Prostate gland (tissue), 2 donors: ENCODE measurements around the gene RIMS1.

ENCODE experiments used
- POLR2A ChIP-seq: fragments of 450-650 bp; IDR thresholded peaks from one replicate; pipeline ENCODE4 v1.6.1; 2016; ENCODE audit warnings: antibody characterized with exemption, mild to moderate bottlenecking
- POLR2AphosphoS5 ChIP-seq: sonication (generic); formaldehyde crosslinking; IDR thresholded peaks from one replicate; pipeline ENCODE4 v1.6.1; 2017; ENCODE audit warnings: antibody characterized with exemption
- TF ChIP-seq, protein P1 (sequence below), 4 experiments: fragments of 200-600 bp in 2 of 4; fragments of 450-650 bp in 2 of 4; sonication (generic) in 2 of 4; IDR thresholded peaks; 1 replicate in 3 of 4; 2 replicates in 1 of 4; pipeline ENCODE4 v1.5.1; 2016 to 2019; ENCODE audit warnings: antibody characterized with exemption in 4 of 4, mild to moderate bottlenecking in 2 of 4, moderate library complexity in 2 of 4

DNA sequence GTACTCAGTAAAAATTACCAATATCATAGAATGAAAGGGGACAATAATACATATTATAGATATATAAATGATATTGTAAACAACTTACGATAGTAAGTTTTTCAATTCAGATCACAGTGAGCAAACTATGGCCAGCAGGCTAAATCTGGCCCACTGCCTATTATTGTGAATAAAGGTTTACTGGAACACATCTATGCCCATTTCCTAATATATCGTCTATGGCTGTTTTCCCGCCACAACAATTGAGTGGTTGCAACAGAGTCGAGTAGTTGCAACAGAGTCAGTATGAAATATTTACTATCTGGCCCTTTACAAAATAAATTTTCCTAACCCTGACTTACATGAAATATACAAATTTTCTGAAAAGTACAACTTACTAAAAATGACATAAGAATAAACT is 438.2 kb downstream of the RIMS1 start:
- TF ChIP-seq, protein P1, sequence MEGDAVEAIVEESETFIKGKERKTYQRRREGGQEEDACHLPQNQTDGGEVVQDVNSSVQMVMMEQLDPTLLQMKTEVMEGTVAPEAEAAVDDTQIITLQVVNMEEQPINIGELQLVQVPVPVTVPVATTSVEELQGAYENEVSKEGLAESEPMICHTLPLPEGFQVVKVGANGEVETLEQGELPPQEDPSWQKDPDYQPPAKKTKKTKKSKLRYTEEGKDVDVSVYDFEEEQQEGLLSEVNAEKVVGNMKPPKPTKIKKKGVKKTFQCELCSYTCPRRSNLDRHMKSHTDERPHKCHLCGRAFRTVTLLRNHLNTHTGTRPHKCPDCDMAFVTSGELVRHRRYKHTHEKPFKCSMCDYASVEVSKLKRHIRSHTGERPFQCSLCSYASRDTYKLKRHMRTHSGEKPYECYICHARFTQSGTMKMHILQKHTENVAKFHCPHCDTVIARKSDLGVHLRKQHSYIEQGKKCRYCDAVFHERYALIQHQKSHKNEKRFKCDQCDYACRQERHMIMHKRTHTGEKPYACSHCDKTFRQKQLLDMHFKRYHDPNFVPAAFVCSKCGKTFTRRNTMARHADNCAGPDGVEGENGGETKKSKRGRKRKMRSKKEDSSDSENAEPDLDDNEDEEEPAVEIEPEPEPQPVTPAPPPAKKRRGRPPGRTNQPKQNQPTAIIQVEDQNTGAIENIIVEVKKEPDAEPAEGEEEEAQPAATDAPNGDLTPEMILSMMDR (IDR thresholded peaks at IDR 0.05): no peak
- no peak for TF ChIP-seq POLR2AphosphoS5
- no peak for TF ChIP-seq POLR2A
